Kidney tubule cell (primary cell): ENCODE data around the gene HYAL2.

Source experiments
- DNase-seq: peaks from one replicate; pipeline ENCODE4 v3.0.0-alpha.2; 2018; ENCODE audit warnings: low spot score

HYAL2 gene

DNA sequence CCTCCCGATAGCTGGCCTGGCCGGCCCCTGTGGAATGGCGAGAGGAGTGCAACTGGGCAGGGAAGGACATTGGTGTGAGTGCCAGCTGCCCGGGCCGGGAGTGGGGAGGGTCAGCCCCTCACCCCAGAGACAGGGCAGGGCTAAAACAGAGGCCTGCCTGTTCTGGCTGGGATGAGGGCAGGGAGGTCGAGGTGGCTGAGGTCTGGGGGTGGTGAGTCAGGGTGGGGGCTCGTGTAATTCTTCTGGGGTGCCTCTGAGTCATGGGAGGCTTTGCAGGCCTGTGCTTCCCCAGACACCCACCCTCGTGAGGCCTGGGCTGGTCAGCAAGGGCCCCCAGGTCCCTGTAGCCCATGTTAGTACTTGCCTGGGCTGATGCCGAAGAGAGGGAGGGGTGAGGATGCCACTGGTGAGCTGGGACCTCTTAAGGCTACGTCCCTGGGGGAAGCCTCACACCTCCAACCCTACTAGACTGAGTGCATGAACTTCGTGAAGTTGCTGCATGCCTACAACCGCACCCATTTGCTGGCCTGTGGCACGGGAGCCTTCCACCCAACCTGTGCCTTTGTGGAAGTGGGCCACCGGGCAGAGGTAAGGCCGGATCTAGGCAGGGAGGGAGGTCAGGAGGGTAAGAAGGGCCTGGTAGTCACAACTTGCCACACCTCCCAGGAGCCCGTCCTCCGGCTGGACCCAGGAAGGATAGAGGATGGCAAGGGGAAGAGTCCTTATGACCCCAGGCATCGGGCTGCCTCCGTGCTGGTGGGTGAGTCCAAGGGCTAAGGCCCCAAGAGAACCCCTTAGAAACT lies 51.9 kb downstream of the HYAL2 start:
- DNase-seq: no peak

DNA sequence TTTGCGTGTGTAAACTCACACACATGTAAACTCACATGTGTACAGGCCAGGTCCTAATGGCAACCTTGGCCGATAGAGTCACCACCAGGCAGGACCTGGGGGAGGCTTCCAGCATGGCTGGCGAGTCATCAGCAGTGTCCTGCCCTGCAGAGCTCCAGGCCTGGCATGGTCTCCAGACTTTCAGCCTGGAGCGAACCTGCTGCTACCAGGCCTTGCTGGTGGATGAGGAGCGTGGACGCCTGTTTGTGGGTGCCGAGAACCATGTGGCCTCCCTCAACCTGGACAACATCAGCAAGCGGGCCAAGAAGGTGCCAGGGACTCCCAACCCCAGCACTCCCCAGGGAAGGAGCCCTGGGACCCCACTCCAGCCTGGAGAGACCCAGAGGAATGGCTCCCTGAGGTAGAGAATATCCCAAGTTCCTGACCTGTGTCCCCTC lies 52.5 kb downstream of the HYAL2 start:
- peak; percentile 75 for DNase-seq

DNA sequence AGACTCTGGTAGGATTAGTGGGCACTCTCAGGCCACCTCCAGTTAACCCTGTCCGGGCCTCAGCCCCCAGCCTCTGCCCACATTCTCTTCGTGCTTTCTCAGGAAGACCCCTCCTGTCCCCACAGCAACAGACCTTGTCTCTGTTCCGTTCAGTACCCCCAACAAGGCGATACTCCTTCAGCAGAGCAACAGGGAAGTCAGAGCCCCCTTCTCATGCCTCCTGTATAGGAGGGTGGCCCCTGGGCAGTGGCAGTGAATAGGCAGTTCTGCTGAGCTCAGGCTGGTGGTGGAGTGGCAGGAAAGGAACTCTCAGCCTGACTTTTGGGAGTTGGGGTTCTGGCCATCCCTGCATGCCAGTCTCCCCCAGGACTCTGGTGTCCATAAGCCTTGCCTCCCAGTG lies 53.1 kb downstream of the HYAL2 start:
- DNase-seq: no peak

DNA sequence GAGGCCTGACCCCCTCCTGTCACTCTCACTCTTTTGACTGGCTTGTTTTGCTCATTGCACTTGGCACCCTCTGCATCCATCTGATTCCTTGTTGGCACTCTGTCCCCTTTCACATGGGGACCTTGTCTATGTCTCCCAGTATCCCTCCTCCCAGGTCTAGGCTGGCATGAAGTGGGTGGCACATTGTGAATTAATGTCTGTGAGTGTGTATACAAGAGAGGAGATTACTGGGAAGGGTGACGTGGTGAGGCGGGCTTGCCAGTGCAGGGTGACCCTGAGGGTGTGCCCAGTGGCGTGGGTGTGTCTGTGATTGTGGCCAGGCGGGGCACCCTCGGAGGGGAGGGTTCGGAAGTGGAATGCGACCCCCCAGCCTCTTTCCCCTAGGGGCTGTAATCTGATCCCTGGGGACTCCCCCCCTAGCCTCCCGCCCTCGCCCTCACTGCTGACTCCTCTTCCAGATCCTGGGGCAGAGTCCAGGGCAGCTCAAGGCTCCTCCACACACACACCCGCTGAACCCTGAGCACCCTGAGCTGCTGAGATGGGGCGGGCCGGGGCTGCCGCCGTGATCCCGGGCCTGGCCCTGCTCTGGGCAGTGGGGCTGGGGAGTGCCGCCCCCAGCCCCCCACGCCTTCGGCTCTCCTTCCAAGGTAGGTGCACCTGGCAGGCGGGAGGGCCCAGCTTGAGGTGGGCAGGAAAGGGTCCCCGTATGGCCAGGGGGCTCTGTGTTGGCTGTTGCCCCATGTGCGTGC lies 53.7 kb downstream of the HYAL2 start, which contains the start of gene SEMA3B:
Gene SEMA3B (plus strand): TSS at position 445 of the 749 bp plus-strand sequence. CDS start 94 bp downstream, at position 539.
- peak; percentile 84 for DNase-seq

DNA sequence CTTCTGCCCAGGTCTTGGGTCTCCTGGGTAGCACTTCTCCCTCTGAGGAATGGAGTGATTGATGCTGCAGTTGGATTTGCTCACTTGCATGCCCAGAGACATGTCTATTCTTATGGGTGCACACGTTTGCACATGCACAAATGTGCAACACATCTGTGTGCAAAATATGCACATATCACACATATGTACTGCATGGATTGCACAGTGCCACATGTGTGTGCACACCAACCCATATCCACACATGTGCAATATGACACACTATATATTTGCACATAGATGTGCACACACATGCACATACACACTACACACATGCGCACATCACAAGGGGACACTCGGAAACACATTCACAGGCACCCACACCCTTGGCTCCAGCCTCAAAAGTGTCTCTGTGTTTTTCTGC lies 54.3 kb downstream of the HYAL2 start:
- DNase-seq: no peak
